GM12878 (cell line): ENCODE data around the gene GTF2F2. TPM values are rescaled to one million over a fixed set of nuclear protein-coding genes. Genes with fewer than 3 reads are reported as not detected.

ENCODE experiments used
- ATAC-seq: fragments of 200-7000 bp; cut with Tn5 transposase; 3 replicates; pipeline ENCODE4 v1.9.1; 2020; ENCODE audit warnings: mild to moderate bottlenecking, moderate library complexity
- BruUV-seq: library from RNA; stranded (reverse); fragments of 400-500 nt; replicated peaks from 2 replicates; lab custom pipeline; 2021; lab: Mats Ljungman, UMichigan
- CTCF ChIA-PET: fragments of 300-600 bp; sonication (Branson Sonifier 250); formaldehyde crosslinking; extraction: SDS; loops from one replicate; lab custom pipeline; 2021; ENCODE audit warnings: inconsistent platforms; lab: Yijun Ruan, JAX
- POLR2A ChIA-PET: fragments of 350-600 bp; formaldehyde crosslinking; extraction: SDS; loops from one replicate; lab custom pipeline; 2021; ENCODE audit warnings: inconsistent platforms; lab: Charles Lee
- RAD21 ChIA-PET: fragments of 300-600 bp; sonication (Branson Sonifier 250); formaldehyde crosslinking; loops from one replicate; lab custom pipeline; 2023; ENCODE audit warnings: antibody characterized with exemption; ENCODE audit not compliant: unreplicated experiment; lab: Charles Lee
- SMC1A ChIA-PET: fragments of 300-600 bp; sonication (Branson Sonifier 250); formaldehyde crosslinking; loops from one replicate; lab custom pipeline; 2023; ENCODE audit not compliant: unreplicated experiment, uncharacterized antibody; lab: Charles Lee
- DNase-seq: peaks from one replicate; pipeline ENCODE4 v3.0.0-alpha.2; 2011; ENCODE audit warnings: low read depth, low spot score
- FAIRE-seq: peaks from 3 replicates; lab custom pipeline; 2011; peaks lifted over from hg19 to GRCh38; lab: Jason Lieb, UNC
- H2AFZ ChIP-seq: 2 replicates; pipeline ENCODE4 v1.6.0; 2011; ENCODE audit warnings: low read depth, low read length, control low read depth; ENCODE audit not compliant: control insufficient read depth
- H3K27ac ChIP-seq: 2 replicates; pipeline ENCODE4 v1.5.1; 2011; ENCODE audit warnings: control low read depth; ENCODE audit not compliant: control insufficient read depth, insufficient read depth
- H3K27me3 ChIP-seq, 2 experiments: replicated peaks in 1 of 2; 2 replicates each; pipeline versions ENCODE4 v1.6.0 to v1.6.1; 2011; ENCODE audit warnings: low read length in 1 of 2; ENCODE audit not compliant: control insufficient read depth in 2 of 2, insufficient read depth in 2 of 2
- H3K36me3 ChIP-seq, 2 experiments: 2 replicates each; pipeline ENCODE4 v1.5.1; 2011; ENCODE audit warnings: low read length in 1 of 2; ENCODE audit not compliant: control insufficient read depth in 2 of 2, insufficient read depth in 2 of 2
- H3K4me1 ChIP-seq: 2 replicates; pipeline ENCODE4 v1.6.1; 2011; ENCODE audit warnings: mild to moderate bottlenecking, low read length, moderate library complexity, mixed read lengths; ENCODE audit not compliant: control insufficient read depth, insufficient read depth
- H3K4me2 ChIP-seq: 2 replicates; pipeline ENCODE4 v1.6.0; 2011; ENCODE audit warnings: control low read depth; ENCODE audit not compliant: control insufficient read depth, insufficient read depth
- H3K4me3 ChIP-seq: fragments of 200-600 bp; sonication (generic); 2 replicates; pipeline ENCODE4 v1.5.1; 2016
- H3K79me2 ChIP-seq: 2 replicates; pipeline ENCODE4 v1.6.0; 2011; ENCODE audit warnings: low read length; ENCODE audit not compliant: control insufficient read depth, insufficient read depth
- H3K9ac ChIP-seq: 2 replicates; pipeline ENCODE4 v1.8.0; 2011; ENCODE audit warnings: low read length, control low read depth, mixed read lengths; ENCODE audit not compliant: control insufficient read depth, insufficient read depth
- H3K9me3 ChIP-seq: replicated peaks from 3 replicates; pipeline ENCODE4 v1.5.1; 2011; ENCODE audit warnings: mild to moderate bottlenecking, low read length; ENCODE audit not compliant: control insufficient read depth, insufficient read depth
- H4K20me1 ChIP-seq: 2 replicates; pipeline ENCODE4 v1.6.0; 2011; ENCODE audit not compliant: control insufficient read depth, insufficient read depth
- ATF7 ChIP-seq: fragments of 450-650 bp; IDR thresholded peaks from 2 replicates; pipeline ENCODE4 v1.6.1; 2016; ENCODE audit warnings: low read depth, mild to moderate bottlenecking
- BCL11A ChIP-seq: IDR thresholded peaks from 2 replicates; pipeline ENCODE4 v1.6.1; 2011; ENCODE audit warnings: low read depth, low read length
- BHLHE40 ChIP-seq, 2 experiments: fragments of 450-650 bp in 1 of 2; IDR thresholded peaks; 2 replicates each; pipeline ENCODE4 v1.6.1; 2011 to 2017; ENCODE audit warnings: low read depth in 2 of 2, borderline replicate concordance in 1 of 2, improper control_type of control experiment in 1 of 2, low read length in 1 of 2, mild to moderate bottlenecking in 1 of 2
- ETV6 ChIP-seq, 2 experiments: fragments of 450-650 bp in 1 of 2; IDR thresholded peaks in 1 of 2; conservative IDR thresholded peaks in 1 of 2; 2 replicates each; pipeline ENCODE4 v1.6.1; 2014; ENCODE audit warnings: antibody characterized with exemption in 1 of 2, borderline replicate concordance in 1 of 2, low read depth in 1 of 2, mild to moderate bottlenecking in 1 of 2, moderate library complexity in 1 of 2
- FOXM1 ChIP-seq: IDR thresholded peaks from 2 replicates; pipeline ENCODE4 v1.6.1; 2012; ENCODE audit warnings: low read depth, mild to moderate bottlenecking, inconsistent platforms, low read length, moderate library complexity
- HDGF ChIP-seq: fragments of 450-650 bp; IDR thresholded peaks from 2 replicates; pipeline ENCODE4 v1.6.1; 2016; ENCODE audit warnings: antibody characterized with exemption
- MYB ChIP-seq: fragments of 150-350 bp; IDR thresholded peaks from 2 replicates; pipeline ENCODE4 v1.6.1; 2014; ENCODE audit warnings: mild to moderate bottlenecking, low read depth, low read length, borderline replicate concordance
- NRF1 ChIP-seq: conservative IDR thresholded peaks from 2 replicates; pipeline ENCODE4 v1.6.1; 2011; ENCODE audit warnings: mild to moderate bottlenecking, low read depth, low read length, improper control_type of control experiment
- POLR2A ChIP-seq: IDR thresholded peaks from 2 replicates; pipeline ENCODE4 v1.6.1; 2011; ENCODE audit warnings: low read depth, mild to moderate bottlenecking, low read length
- RBBP5 ChIP-seq: fragments of 200-600 bp; sonication (generic); conservative IDR thresholded peaks from 2 replicates; pipeline ENCODE4 v1.6.1; 2016
- SMAD1 ChIP-seq: fragments of 450-650 bp; IDR thresholded peaks from 2 replicates; pipeline ENCODE4 v1.6.1; 2018; ENCODE audit warnings: mild to moderate bottlenecking, low read depth; ENCODE audit not compliant: partially characterized antibody
- SP1 ChIP-seq: IDR thresholded peaks from one replicate; pipeline ENCODE4 v1.6.1; 2011; ENCODE audit warnings: low read depth, low read length
- SREBF1 ChIP-seq: IDR thresholded peaks from 2 replicates; pipeline ENCODE4 v1.6.1; 2012; ENCODE audit warnings: mild to moderate bottlenecking, low read length
- ZNF207 ChIP-seq: fragments of 450-650 bp; IDR thresholded peaks from 2 replicates; pipeline ENCODE4 v1.6.1; 2014; ENCODE audit warnings: antibody characterized with exemption, mild to moderate bottlenecking, borderline replicate concordance
- ZNF592 ChIP-seq: fragments of 450-650 bp; IDR thresholded peaks from 2 replicates; pipeline ENCODE4 v1.6.1; 2017; ENCODE audit warnings: mild to moderate bottlenecking, moderate library complexity
- WGBS: methylation state at CpG from one replicate; pipeline ENCODE4 v1.1.6; 2016; ENCODE audit warnings: low lambda C conversion rate; ENCODE audit not compliant: insufficient replicate concordance, insufficient coverage; ENCODE audit errors: missing lambda C conversion rate; 5-methylcytosine and 5-hydroxymethylcytosine counted together
- in situ Hi-C: fragments of 300-500 bp; cut with MboI; formaldehyde crosslinking; loops from 9 replicates; pipeline ENCODE4 v1.14.3; 2018; ENCODE audit warnings: mixed read lengths
- intact Hi-C: fragments of 100-400 bp; cut with micrococcal nuclease; formaldehyde crosslinking; loops from one replicate; pipeline ENCODE4 v1.14.2; 2022; ENCODE audit not compliant: unreplicated experiment
- polyA plus RNA-seq, 11 experiments: library from polyadenylated mRNA; depleted of rRNA in 4 of 11; unstranded in 6 of 11; stranded (reverse) in 5 of 11; fragments of >200 nt; fragmentation: Nextera tagmentation in 4 of 11; fragmentation: Illumina TruSeq in 1 of 11; extraction: Ambion mirVana in 4 of 11; extraction: Trizol in 1 of 11; gene quantifications; 1 replicate in 1 of 11; 2 replicates in 10 of 11; pipeline versions ENCODE4 v1.2.1 to v1.2.3, GENCODE V29; 2011 to 2016; ENCODE audit warnings: inconsistent platforms in 2 of 11, missing spikeins in 2 of 11, low read depth in 1 of 11
- total RNA-seq, 4 experiments: library from RNA; depleted of rRNA in 3 of 4; stranded (reverse); fragments of >200 nt in 3 of 4; fragmentation: Illumina TruSeq in 1 of 4; extraction: Trizol in 1 of 4; gene quantifications; 2 replicates each; pipeline versions ENCODE4 v1.2.1 to v1.2.3, GENCODE V29; 2013 to 2021

The GTF2F2 gene
- total and polyA plus RNA-seq, 10 of the 15 experiments (the other 5 are each of a cell fraction or from before 2014, with no cell fraction given): 14.5 to 30.8 (median 22.6) TPM

GRCh38 chr13:45113233-45114224 lies 6.8 kb upstream of the GTF2F2 start (continued):
- TF ChIP-seq ETV6 (conservative IDR thresholded peaks at IDR 0.05 in 1 of 2, IDR thresholded peaks at IDR 0.05 in 1 of 2; ENCODE audit: borderline replicate concordance in 1 of 2, low read depth in 1 of 2) (no peak), MYB (no peak)

- ChIA-PET RAD21 (interaction anchor here (0.9 to 1.0 kb wide), 3 partner anchors 10 to 162 kb away, joined by 3 to 5 read pairs (median 3); no protein-coding TSS in a partner anchor), POLR2A (interaction anchor here (0.7 to 1.5 kb wide), 2 partner anchors 18 to 218 kb away, joined by 3 to 4 read pairs; no protein-coding TSS in a partner anchor), SMC1A (interaction anchor here (0.6 to 1.5 kb wide), 5 partner anchors 26 to 197 kb away, joined by 3 to 4 read pairs (median 3); no protein-coding TSS in a partner anchor), CTCF (interaction anchor here (0.6 to 1.8 kb wide), 4 partner anchors 10 to 220 kb away, joined by 3 to 7 read pairs (median 4); no protein-coding TSS in a partner anchor)
- no peaks in the 10 kb centered on the region for H3K36me3 ChIP-seq
- peak overlapping the region; percentile 90 for H2AFZ ChIP-seq
- no peak for FAIRE-seq
- peak overlapping the region; percentile 89 for H3K4me3 ChIP-seq
- no TSS peak for BruUV-seq
- H3K27me3 ChIP-seq: no peaks in the 10 kb centered on the region
- no peaks in the 10 kb centered on the region for H3K9me3 ChIP-seq
- in situ Hi-C loops (no loop called here), intact Hi-C loops (no loop called here)
- peak overlapping the region; percentile 88 for H3K4me2 ChIP-seq
- H3K9ac ChIP-seq: peak overlapping the region; percentile 92
- no peaks in the 10 kb centered on the region for H4K20me1 ChIP-seq
- H3K79me2 ChIP-seq: peaks cover 31% of the 10 kb centered on the region
- H3K4me1 ChIP-seq: no peaks in the 10 kb centered on the region
- peak; percentile 26 for DNase-seq
- peak overlapping the region; percentile 83 for H3K27ac ChIP-seq
- 7% methylated on average over 7 of the region's 7 CpGs for WGBS
- peak; percentile 80 for ATAC-seq
- TF ChIP-seq POLR2A (0 out of 2 replicates have a peak, but pooled peaks have one; percentile 15), NRF1 (no peak), SREBF1 (no peak), ZNF592 (no peak), BHLHE40 (IDR thresholded peaks at IDR 0.05; ENCODE audit: borderline replicate concordance in 1 of 2, low read depth in 2 of 2, low read length in 1 of 2) (peak in 1 of 2 experiments; percentile 4; a peak in 1 of 4 replicates), FOXM1 (no peak), SMAD1 (peak; percentile 6), ATF7 (peak; percentile 77), SP1 (no peak), RBBP5 (no peak), MYB (no peak), HDGF (peak; percentile 73; the same call in 1 of the 2 replicates), ZNF207 (0 out of 2 replicates have a peak, but pooled peaks have one; percentile 10), BCL11A (0 out of 2 replicates have a peak, but pooled peaks have one; percentile 15)
Measured at GRCh38 chr13:45119469-45119990, 780 bp upstream of the GTF2F2 start.
